Testis (tissue), 3 donors: ENCODE data around the gene GRM5. TPM values are rescaled to one million over a fixed set of nuclear protein-coding genes. Genes with fewer than 3 reads are reported as not detected.

Experiments used
- DNase-seq: peaks from one replicate; pipeline ENCODE4 v3.0.0-alpha.2; 2019
- H3K27ac ChIP-seq, 2 donors: fragments of 200-600 bp; sonication (generic); one replicate each; pipeline ENCODE4 v1.5.1; 2019
- H3K27me3 ChIP-seq: fragments of 200-600 bp; sonication (generic); one replicate; pipeline ENCODE4 v1.5.1; 2019
- H3K36me3 ChIP-seq: fragments of 200-600 bp; sonication (generic); one replicate; pipeline ENCODE4 v1.5.1; 2017; ENCODE audit warnings: low read depth; ENCODE audit errors: missing control alignments
- H3K4me1 ChIP-seq: fragments of 200-600 bp; sonication (generic); one replicate; pipeline ENCODE4 v1.5.1; 2019
- H3K4me3 ChIP-seq, 2 donors: fragments of 200-600 bp; sonication (generic); one replicate each; pipeline ENCODE4 v1.5.1; 2017 to 2019
- H3K9me3 ChIP-seq: fragments of 200-600 bp; sonication (generic); one replicate; pipeline ENCODE4 v1.5.1; 2017
- CTCF ChIP-seq, 3 experiments: fragments of 450-650 bp in 2 of 3; fragments of 200-600 bp in 1 of 3; sonication (generic) in 1 of 3; IDR thresholded peaks; one replicate each; pipeline ENCODE4 v1.5.1; 2016 to 2019; ENCODE audit warnings: antibody characterized with exemption in 3 of 3, mild to moderate bottlenecking in 2 of 3, moderate library complexity in 1 of 3
- POLR2A ChIP-seq: fragments of 450-650 bp; IDR thresholded peaks from one replicate; pipeline ENCODE4 v1.6.1; 2017; ENCODE audit warnings: antibody characterized with exemption, mild to moderate bottlenecking, moderate library complexity
- WGBS, 2 donors: methylation state at CpG; one replicate each; pipeline ENCODE4 v1.1.5; 2018; 5-methylcytosine and 5-hydroxymethylcytosine counted together
- intact Hi-C: fragments of 100-400 bp; cut with DNase I; formaldehyde crosslinking; loops from one replicate; pipeline ENCODE4 v1.15.1; 2023; ENCODE audit warnings: low total_unique reads
- polyA plus RNA-seq: library from polyadenylated mRNA; stranded (reverse); fragments of 350-450 nt; fragmentation: Illumina TruSeq; extraction: RNeasy Lipid Tissue Mini Kit (QIAGEN cat#74804); gene quantifications from one replicate; pipeline ENCODE4 v1.2.3, GENCODE V29; 2014; ENCODE audit warnings: low read depth, low replicate concordance; ENCODE audit not compliant: insufficient read depth
- total RNA-seq, 2 donors: library from RNA; depleted of rRNA; stranded (reverse); fragments of >200 nt; gene quantifications; one replicate each; pipeline ENCODE4 v1.2.3, GENCODE V29; 2016

GRM5 gene
- total and polyA plus RNA-seq, 3 donors from 2014 or later: 2.3 to 4.9 (median 2.8) TPM

DNA sequence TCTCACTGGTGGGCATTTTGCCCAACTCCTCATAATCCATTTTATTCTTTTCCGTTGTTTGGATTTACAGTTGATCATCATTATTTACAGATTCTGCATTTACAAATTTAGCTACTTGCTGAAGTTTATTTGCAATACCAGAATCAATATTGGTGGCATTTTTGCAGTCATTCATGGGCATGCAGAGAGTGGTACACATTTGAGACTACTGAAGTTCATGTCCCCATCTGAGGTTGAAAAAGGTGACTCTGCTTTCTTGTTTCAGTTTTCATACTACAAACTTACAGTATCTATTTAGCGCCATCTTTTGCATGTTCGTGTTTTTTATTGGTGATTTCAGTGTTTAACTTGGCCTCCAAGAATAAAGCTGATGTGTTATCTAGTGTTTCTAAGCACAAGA, 409.5 kb downstream of the GRM5 start:
- intact Hi-C loops: no loop called here
- no peaks in the 10 kb centered on the region for H3K4me1 ChIP-seq
- no peaks in the 10 kb centered on the region for H3K9me3 ChIP-seq
- TF ChIP-seq CTCF (IDR thresholded peaks at IDR 0.05): no peak
- TF ChIP-seq POLR2A: no peak
- H3K4me3 ChIP-seq: no peak overlapping the region
- DNase-seq: no peak
- WGBS, 2 donors: 87 to 95% methylated on average over 3 of the region's 3 CpGs
- H3K27ac ChIP-seq: no peak overlapping the region
- H3K36me3 ChIP-seq: no peaks in the 10 kb centered on the region
- no peaks in the 10 kb centered on the region for H3K27me3 ChIP-seq

- Histone ChIP-seq H3K27ac (no peak overlapping the region), H3K4me3 (no peak overlapping the region), H3K36me3 (no peaks in the 10 kb centered on the region), H3K4me1 (no peaks in the 10 kb centered on the region), H3K9me3 (no peaks in the 10 kb centered on the region), H3K27me3 (no peaks in the 10 kb centered on the region)
- TF ChIP-seq POLR2A: no peak
- TF ChIP-seq CTCF (IDR thresholded peaks at IDR 0.05): no peak
- intact Hi-C loops: no loop called here
- DNase-seq: no peak
Measured at GRCh38 chr11:88655656-88656055, 410.1 kb downstream of the GRM5 start.

- TF ChIP-seq POLR2A (no peak), CTCF (IDR thresholded peaks at IDR 0.05) (no peak)
- no peak overlapping the region for H3K4me3 ChIP-seq
- no peaks in the 10 kb centered on the region for H3K27me3 ChIP-seq
- H3K27ac ChIP-seq: no peak overlapping the region
- no peaks in the 10 kb centered on the region for H3K4me1 ChIP-seq
- DNase-seq: no peak
- WGBS, 2 donors: 71 to 77% methylated on average over 3 of the region's 3 CpGs
- no peaks in the 10 kb centered on the region for H3K36me3 ChIP-seq
- no peaks in the 10 kb centered on the region for H3K9me3 ChIP-seq
- intact Hi-C loops: no loop called here
Measured at GRCh38 chr11:88655196-88655595, 410.6 kb downstream of the GRM5 start.

DNA sequence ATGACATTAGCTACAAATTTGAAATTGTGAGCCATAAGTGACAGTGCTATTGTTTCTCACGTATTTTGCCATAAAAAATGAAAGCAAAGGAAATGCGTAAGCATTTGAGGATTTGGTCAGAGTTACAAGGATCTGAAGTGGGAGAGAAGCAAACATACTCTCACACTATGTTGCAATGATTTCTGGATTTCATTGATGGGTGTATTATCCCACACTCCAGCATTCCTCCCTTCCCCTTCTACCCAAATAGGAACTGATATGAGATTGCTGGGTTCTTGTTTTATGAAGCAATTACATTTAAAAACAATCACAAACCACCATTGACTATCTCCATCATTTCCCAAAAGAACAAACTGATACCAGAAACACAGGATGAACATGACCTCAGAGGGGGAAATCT, 414.2 kb downstream of the GRM5 start:
- 60 to 75% methylated on average over 2 of the region's 2 CpGs for WGBS, 2 donors
- DNase-seq: no peak
- H3K36me3 ChIP-seq: no peaks in the 10 kb centered on the region
- H3K27me3 ChIP-seq: no peaks in the 10 kb centered on the region
- H3K4me3 ChIP-seq: no peak overlapping the region
- intact Hi-C loops: no loop called here
- no peaks in the 10 kb centered on the region for H3K4me1 ChIP-seq
- TF ChIP-seq CTCF (IDR thresholded peaks at IDR 0.05) (no peak), POLR2A (no peak)
- H3K27ac ChIP-seq: no peak overlapping the region
- no peaks in the 10 kb centered on the region for H3K9me3 ChIP-seq

DNA sequence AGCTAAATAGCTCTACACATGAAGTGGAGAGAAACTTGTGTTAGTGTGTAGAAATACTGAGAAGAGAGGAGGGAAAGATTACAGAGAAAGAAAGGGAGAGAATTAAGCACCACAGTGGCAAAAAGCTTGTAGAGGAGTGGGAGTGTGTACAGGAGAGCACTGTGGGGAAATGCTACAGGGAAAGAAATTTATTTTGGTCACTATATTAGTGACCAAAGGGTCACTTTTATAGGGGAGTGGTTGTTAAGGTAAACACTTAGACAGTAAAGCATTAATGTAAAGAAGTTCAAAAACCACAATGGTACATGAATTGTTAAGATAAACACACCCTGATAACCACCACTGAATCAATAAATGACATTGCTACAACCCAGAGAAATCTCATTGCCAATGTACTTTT, 421.1 kb downstream of the GRM5 start:
- no peaks in the 10 kb centered on the region for H3K9me3 ChIP-seq
- H3K27me3 ChIP-seq: no peaks in the 10 kb centered on the region
- DNase-seq: no peak
- intact Hi-C loops: no loop called here
- H3K4me3 ChIP-seq: no peak overlapping the region
- H3K36me3 ChIP-seq: no peaks in the 10 kb centered on the region
- H3K4me1 ChIP-seq: no peaks in the 10 kb centered on the region
- no peak for TF ChIP-seq POLR2A
- TF ChIP-seq CTCF (IDR thresholded peaks at IDR 0.05): no peak
- no peak overlapping the region for H3K27ac ChIP-seq
